Stomach (tissue), 4 donors: ENCODE measurements around the gene ANKRD55.

Experiments used
- CTCF ChIP-seq, 7 experiments: fragments of 450-650 bp in 4 of 7; fragments of 200-600 bp in 3 of 7; sonication (generic) in 3 of 7; IDR thresholded peaks; one replicate each; pipeline ENCODE4 v1.5.1; 2016 to 2019; ENCODE audit warnings: antibody characterized with exemption in 7 of 7, control low read depth in 2 of 7, mild to moderate bottlenecking in 1 of 7
- EP300 ChIP-seq: sonication (generic); formaldehyde crosslinking; IDR thresholded peaks from one replicate; pipeline ENCODE4 v1.6.1; 2017; ENCODE audit warnings: antibody characterized with exemption
- POLR2A ChIP-seq, 4 donors: fragments of 450-650 bp; IDR thresholded peaks; one replicate each; pipeline ENCODE4 v1.6.1; 2016; ENCODE audit warnings: antibody characterized with exemption in 4 of 4, control low read depth in 2 of 4, mild to moderate bottlenecking in 1 of 4, moderate library complexity in 1 of 4
- POLR2AphosphoS5 ChIP-seq, 3 donors: sonication (generic); formaldehyde crosslinking; IDR thresholded peaks; one replicate each; pipeline ENCODE4 v1.6.1; 2016; ENCODE audit warnings: antibody characterized with exemption in 3 of 3

- TF ChIP-seq CTCF (IDR thresholded peaks at IDR 0.05) = no peak
- no peak for TF ChIP-seq POLR2A (IDR thresholded peaks at IDR 0.05)
- no peak for TF ChIP-seq POLR2AphosphoS5 (IDR thresholded peaks at IDR 0.05)
- no peak for TF ChIP-seq EP300
Observed at GRCh38 chr5:56208681-56209080, 24.4 kb downstream of the ANKRD55 start.
